ENCODE data around the gene CLEC18A. TPM values are rescaled to one million over a fixed set of nuclear protein-coding genes. Genes with fewer than 3 reads are reported as not detected.

CLEC18A gene
- total RNA-seq, 3 donors from 2014 or later, result 0.43 to 2.9 (median 1.6) TPM

DNA sequence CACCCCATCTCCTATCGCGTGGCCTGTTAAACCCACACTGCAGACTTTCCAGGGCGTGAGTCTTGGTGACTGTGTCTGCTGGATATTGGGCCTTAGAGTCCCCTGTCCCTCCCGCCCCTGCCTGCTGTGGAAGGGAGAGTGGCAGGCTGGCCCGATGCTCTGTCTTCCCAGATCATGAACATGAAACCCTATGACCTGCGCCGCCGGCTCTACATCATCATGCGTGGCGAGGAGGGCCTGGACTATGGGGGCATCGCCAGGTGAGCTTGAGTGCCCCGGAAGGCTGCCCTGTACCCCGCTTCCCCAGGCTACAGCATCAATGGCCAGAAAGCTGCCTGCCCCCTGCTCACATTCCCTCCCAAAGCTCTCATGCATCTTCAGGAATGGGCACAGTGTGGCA lies 19.5 kb upstream of the CLEC18A start:
- intact Hi-C loops (cut with DNase I, micrococcal nuclease), result loop anchor here in 1 of 2 donors (2.0 kb wide), 1 partner anchor 135 kb away; no protein-coding TSS in a partner anchor
- no peak overlapping the region for H3K4me3 ChIP-seq

DNA sequence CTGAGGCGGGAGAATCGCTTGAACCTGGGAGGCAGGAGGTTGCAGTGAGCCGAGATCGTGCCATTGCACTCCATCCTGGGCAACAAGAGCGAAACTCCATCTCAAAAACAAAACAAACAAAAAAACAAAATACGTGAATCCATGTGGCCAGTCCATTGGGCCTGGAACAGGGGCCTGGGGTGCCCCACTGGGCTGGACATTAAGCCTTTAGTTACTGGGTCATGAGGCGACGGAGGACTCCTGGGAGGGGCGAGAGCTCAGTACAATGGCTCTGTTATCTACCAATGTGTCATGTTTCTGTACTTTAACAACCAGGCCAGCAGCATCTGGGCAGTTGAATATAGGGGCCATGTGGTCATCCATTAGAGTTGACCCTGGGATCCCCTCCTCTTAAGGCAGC lies 18.9 kb upstream of the CLEC18A start:
- TF ChIP-seq, protein P1, sequence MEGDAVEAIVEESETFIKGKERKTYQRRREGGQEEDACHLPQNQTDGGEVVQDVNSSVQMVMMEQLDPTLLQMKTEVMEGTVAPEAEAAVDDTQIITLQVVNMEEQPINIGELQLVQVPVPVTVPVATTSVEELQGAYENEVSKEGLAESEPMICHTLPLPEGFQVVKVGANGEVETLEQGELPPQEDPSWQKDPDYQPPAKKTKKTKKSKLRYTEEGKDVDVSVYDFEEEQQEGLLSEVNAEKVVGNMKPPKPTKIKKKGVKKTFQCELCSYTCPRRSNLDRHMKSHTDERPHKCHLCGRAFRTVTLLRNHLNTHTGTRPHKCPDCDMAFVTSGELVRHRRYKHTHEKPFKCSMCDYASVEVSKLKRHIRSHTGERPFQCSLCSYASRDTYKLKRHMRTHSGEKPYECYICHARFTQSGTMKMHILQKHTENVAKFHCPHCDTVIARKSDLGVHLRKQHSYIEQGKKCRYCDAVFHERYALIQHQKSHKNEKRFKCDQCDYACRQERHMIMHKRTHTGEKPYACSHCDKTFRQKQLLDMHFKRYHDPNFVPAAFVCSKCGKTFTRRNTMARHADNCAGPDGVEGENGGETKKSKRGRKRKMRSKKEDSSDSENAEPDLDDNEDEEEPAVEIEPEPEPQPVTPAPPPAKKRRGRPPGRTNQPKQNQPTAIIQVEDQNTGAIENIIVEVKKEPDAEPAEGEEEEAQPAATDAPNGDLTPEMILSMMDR (IDR thresholded peaks at IDR 0.05), result no peak
- DNase-seq (no peak), ATAC-seq (no peak)
- H3K36me3 ChIP-seq (ENCODE audit: low read depth), result no peaks in the 10 kb centered on the region
- no peaks in the 10 kb centered on the region for H3K9me3 ChIP-seq
- no peak overlapping the region for H3K4me3 ChIP-seq
- H3K4me1 ChIP-seq (ENCODE audit: low read depth), result no peaks in the 10 kb centered on the region
- intact Hi-C loops (cut with DNase I, micrococcal nuclease), result no loop called here

More for the DNA sequence above, 19.5 kb upstream of the CLEC18A start:
- DNase-seq (no peak), ATAC-seq (no peak)
- no peaks in the 10 kb centered on the region for H3K36me3 ChIP-seq (ENCODE audit: low read depth)
- TF ChIP-seq, protein P1 (IDR thresholded peaks at IDR 0.05), result no peak
- H3K9me3 ChIP-seq, result no peaks in the 10 kb centered on the region
- H3K4me1 ChIP-seq (ENCODE audit: low read depth), result no peaks in the 10 kb centered on the region

DNA sequence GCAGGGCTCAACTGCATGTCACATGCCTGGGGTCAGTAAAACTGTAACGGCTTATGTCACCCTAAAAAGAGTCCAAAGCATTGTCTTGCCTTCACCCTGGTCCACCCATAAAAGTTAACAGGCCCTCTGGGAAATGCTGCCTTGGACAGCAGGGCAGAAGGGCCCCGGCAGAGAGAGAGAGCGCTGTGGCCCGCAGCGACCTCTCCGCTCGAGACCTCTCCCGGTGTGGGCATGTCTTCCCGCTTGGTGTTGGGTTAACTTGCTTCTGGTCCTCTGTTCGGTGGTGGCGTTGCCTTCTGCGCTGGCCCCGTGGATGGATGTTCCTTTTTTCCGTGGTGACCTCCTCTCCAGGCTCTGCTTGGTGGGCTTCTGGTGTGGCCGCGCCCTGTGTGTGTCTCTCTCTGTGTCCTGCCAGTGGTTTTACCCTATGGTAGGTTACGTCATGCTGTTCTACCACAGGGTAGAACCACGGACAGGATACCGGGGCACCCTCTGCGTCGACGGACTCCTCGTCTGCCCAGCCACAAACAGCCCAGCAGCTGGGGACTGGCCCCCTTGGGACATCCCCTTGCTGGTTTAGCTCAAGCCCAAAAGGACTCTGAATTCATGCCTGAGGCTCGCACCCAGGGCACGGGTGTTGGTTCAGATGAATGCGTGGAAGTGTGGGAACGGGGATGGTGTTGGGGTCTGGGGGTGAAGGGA lies 18.3 kb upstream of the CLEC18A start:
- no peaks in the 10 kb centered on the region for H3K4me1 ChIP-seq (ENCODE audit: low read depth)
- intact Hi-C loops (cut with DNase I, micrococcal nuclease), result no loop called here
- H3K9me3 ChIP-seq, result no peaks in the 10 kb centered on the region
- no peak overlapping the region for H3K4me3 ChIP-seq
- DNase-seq (no peak), ATAC-seq (no peak)
- TF ChIP-seq, protein P1 (IDR thresholded peaks at IDR 0.05), result no peak
- H3K36me3 ChIP-seq (ENCODE audit: low read depth), result no peaks in the 10 kb centered on the region

DNA sequence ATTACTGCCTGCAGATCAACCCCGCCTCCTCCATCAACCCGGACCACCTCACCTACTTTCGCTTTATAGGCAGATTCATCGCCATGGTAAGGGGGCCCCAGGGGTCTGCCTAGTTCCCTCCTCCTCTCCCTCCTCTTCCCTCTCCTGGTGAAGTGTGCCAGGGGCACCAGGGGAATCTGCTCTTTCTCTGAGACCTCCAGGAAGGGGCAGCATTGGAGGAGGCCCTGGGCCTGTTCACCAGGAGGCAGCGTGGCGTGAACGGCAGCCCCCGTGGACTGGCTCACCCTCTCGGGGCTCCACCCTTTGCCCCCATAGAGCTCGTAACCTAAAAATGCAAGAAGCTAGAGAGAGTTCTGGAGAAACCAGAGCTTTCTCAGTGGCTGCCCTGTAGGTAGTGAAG lies 17.1 kb upstream of the CLEC18A start:
- Histone ChIP-seq H3K9me3 (no peaks in the 10 kb centered on the region), H3K36me3 (ENCODE audit: low read depth) (no peaks in the 10 kb centered on the region), H3K4me3 (no peak overlapping the region), H3K4me1 (ENCODE audit: low read depth) (no peaks in the 10 kb centered on the region)
- no peak for ATAC-seq
- TF ChIP-seq, protein P1 (IDR thresholded peaks at IDR 0.05), result no peak
- DNase-seq, result no peak
- intact Hi-C loops (cut with DNase I, micrococcal nuclease), result no loop called here

DNA sequence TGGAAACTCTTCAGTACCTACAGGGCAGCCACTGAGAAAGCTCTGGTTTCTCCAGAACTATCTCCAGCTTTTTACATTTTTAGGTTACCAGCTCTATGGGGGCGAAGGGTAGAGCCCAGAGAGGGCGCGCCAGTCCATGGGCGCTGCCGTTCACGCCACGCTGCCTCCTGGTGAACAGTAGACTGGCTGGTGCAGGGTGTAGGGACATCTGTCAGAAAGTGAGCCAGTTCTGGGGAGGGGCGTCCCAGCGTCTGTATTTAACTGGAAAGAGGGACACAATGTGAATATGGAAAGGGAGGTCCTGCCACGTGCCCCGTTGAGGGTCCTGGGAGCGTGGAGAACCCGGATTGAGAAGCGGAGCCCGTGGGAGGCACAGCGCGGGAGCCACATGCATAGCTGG lies 16.4 kb upstream of the CLEC18A start:
- no peaks in the 10 kb centered on the region for H3K36me3 ChIP-seq (ENCODE audit: low read depth)
- H3K4me1 ChIP-seq (ENCODE audit: low read depth), result no peaks in the 10 kb centered on the region
- DNase-seq (no peak), ATAC-seq (no peak)
- intact Hi-C loops (cut with DNase I, micrococcal nuclease), result no loop called here
- TF ChIP-seq, protein P1 (IDR thresholded peaks at IDR 0.05), result no peak
- H3K9me3 ChIP-seq, result no peaks in the 10 kb centered on the region
- H3K4me3 ChIP-seq, result no peak overlapping the region

All from mucosa of descending colon (tissue), 3 donors.